NCI-H1105 (cell line): ENCODE data around the gene FOSL2.
A peak's percentile ranks its signal among the peaks of the same experiment; 100 is the strongest.

Source experiments
- DNase-seq: peaks from one replicate; lab custom pipeline; 2025; lab: John Stamatoyannopoulos, UW

The FOSL2 gene

DNA sequence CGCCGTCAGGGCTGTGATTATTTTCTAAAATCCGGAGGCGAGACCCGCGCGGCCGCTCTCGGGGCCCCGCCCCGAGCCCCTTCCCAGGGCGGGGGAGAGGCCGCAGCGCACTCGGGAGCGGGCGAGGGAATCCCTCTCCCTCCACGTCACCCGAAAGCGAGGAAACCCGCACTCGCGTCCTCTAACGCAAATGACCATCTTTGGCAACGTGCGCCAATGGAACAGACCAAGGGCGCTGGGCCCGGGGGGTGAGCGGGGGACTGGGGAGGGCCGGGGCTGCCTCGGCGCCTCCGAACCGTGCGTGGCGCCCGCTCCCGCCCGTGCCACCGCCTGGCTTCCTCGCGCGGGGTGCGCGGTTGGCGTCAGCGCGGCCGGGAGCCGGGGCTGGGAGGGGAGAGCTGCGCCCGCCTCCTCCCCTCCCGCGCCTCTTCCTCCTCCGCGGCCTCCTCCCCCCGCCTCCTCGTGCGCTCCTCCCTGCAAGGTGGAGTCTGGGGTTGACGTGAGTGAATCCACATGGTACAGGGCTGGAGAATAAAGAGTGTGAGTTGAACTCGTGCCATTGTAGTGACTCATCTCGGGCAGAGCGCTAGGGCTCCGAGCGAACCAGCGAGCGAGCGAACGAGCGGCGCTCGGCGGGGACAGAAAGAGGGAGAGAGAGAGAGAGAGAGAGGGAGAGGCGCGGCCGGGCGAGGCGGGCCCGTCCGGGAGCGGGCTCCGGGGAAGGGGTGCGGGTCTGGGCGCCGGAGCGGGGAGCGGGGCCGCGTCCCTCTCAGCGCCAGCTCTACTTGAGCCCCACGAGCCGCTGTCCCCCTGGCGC, at the start of gene FOSL2:
Gene FOSL2, plus strand, starts transcription at position 562 of the 817 bp plus-strand sequence. CDS start 863 bp downstream, outside the sequence.
- DNase-seq = peak; percentile 91

GRCh38 chr2:28343184-28343942, 49.3 kb upstream of the FOSL2 start:
- DNase-seq = no peak

DNA sequence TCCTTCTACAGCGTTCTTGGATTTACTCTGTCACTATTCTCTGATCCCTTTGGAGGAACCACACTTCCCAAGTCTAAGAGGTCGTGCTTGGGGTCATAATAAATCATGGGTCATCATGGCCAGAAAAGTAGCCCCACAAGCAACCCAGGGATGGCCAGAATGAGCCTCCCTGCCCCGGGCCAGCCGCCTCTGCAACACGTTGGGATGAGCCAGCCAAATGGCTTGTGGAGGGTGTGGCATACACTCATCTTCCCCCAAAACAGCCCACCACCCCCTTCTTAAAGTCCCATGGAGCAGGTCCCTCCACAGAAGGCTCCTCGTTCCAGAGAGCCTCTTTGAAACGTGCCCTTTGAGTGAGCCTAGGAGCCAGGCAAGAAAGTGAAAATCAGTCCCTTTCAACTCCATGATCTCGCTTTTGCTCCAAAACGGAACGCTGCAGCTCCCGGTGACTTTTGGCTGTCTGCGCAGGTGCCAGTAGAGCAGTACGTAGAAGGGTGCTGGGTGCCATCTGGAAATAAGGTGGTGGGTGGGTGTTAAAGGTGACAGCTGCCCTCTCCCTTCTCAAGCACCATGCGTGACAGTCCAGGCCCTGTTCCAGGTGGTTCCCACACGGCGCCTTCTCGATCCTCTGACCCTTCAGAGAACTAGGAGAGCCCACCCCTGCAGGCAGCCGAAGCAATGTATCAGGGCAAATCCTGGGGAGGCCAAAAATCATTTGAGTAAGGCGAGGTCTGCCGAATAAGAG, 48.5 kb upstream of the FOSL2 start:
- DNase-seq = no peak

DNA sequence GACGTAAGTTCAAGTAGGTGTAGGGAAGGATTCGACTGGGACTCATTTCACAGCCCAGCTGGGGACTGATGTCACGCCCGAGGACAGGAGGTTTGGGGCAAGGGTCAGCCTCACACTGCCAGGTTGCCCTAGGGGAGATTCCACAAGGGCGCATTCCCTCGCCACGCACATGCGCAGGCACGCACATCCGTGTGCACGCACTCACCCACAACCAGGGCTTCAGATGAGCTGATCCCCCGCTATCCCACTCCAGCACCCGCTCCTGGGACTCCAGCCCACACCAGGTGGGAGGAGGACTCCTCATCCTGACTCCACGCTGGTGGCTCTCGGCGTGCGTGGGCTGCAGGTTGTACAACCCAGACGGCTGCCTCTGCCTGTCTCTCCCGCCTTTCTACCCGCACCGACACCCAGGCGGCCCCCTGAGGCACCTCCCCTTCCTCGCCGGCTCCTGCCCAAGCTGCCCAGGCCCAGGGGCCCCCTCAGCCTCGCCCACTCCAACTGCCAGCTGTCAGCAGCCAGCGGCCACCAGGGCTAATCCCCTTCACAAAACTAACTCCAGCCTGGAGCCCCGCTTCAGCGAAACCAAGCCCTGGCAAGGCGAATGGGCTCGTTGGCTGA, 47.8 kb upstream of the FOSL2 start:
- DNase-seq = no peak

DNA sequence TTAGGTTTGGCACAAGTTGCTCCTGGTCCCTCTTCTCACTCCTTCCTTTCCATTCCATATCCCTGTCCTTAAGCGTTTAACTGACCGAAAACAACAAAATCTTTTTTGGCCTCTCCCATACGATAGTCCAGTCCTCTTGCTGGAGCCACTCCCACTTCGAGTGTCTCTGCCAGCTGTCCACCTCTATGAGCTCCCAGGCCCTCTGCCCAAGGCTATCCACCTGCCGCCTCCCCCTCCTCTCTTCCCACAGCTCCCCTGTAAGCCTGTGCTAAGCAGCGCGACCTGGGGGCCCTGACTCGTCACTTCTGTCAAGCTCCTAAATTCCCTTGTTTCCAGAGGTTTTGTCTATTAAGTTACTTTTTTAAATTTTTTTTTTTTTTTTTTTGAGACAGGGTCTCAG, 47.0 kb upstream of the FOSL2 start:
- DNase-seq = no peak

- no peak for DNase-seq
Measured at GRCh38 chr2:28346587-28346986, 46.1 kb upstream of the FOSL2 start.

DNA sequence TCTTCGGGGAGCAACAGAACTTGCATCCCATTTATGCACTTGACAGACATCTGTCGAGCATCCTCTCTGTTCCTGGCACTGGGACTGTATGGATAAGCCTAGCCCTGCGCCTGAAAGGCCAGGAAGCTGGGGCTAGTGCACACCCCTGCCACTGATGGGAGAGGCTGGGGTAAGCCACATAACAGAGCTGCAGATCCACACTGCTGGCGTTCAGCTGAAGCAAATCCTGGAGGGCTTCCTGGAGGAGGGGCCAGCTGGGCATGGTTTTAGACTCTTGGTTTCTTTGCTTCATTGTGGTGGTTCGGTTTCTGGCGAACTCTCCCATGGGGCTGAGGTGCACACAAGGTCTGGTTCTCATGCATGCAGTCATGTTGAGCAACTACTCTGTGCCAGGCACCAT, 45.5 kb upstream of the FOSL2 start:
- no peak for DNase-seq

GRCh38 chr2:28347596-28347995, 45.1 kb upstream of the FOSL2 start:
- no peak for DNase-seq

DNA sequence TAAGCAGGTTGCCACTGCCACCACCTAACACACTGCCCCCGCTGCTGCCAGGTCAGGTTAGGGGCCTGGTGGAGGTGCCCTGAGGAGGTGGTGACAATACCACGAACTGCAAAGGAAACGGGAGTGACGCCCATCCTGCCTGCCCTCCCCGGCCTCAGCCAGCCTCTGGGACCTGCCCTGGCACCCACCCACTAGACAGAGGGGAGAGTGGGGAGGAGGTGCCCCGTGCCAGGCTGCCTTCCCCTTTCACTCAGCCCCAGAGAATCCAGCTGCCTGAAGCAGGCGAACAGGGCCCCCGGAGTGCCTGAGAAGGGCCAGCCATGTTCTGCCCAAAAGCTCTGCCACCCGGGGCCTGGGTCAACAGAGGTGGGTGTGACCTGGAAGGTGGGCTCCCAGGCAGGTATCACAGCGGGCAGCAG, 44.5 kb upstream of the FOSL2 start:
- DNase-seq = no peak

DNA sequence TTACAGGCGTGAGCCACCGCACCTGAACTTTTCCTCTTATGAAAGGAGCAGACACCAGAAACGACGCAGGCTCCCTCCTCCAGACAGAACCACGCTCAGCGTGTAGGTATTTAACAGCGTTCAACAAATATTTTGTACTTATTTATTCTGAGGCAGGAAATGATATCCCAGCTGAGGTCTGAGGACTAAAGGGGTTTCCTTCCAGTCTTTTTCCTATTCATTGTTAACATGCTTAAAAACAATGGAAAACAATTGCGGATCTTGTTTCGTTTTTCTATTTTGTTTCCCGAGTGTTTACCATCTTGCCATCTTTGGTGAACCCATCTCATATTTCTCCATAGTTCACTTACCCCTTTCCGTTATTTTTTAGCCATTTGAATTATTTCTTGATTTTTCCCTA, 43.7 kb upstream of the FOSL2 start:
- no peak for DNase-seq

DNA sequence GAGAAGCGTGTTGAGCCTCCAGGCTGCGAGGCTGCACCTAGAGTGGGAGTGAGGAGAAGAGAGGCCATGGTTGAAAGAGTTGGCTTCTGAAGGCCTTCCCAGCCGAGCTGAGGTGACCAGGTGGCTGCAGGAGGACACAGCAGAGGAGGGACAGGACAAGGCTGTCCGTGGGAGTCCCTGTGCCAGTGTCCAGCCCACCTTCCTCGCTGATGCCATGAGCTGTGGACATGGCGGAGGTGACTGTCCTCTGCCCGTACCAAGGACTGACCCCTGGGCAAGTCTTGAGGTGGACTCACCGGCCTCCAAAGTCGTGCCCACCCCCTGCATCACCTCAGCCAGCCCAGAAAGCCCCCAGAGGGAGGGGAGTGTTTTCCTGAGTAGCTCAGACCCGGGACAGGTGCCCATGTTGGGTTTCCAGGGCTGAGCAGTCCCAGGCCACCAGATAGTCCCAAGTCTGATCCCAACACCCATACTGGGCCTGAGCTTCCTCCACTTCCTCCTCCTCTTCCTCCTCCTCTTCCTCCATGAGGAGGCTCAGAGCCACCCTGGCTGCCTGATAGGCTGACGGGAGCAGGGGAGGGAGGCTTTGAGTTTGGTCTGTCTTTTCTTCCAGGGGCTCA, 43.0 kb upstream of the FOSL2 start:
- DNase-seq = no peak

- DNase-seq = no peak
Measured at GRCh38 chr2:28350196-28350595, 42.5 kb upstream of the FOSL2 start.

DNA sequence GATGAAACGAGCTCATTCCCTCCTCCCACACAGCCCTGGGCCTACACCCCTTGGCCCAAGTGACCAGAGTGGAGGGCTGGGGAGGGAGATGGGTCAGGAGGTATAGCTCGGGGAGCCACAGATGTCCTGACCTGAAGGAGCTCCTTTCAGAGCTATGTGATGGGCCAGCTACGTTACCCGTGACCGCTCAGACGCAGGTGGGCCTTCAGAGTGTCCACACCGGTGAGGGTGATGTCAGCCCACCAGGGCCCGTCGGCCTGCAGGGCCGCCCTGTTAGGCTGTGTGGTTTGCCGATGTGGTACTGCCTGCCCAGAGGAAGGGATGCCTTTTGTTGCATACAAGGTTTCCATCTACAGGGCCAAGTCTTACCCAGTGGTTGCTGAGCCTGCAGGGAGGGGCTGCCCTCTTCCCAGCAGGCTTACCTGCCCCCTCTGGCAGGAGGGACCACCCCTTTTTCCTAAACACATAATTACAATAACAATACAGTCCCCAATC, 41.8 kb upstream of the FOSL2 start:
- no peak for DNase-seq

DNA sequence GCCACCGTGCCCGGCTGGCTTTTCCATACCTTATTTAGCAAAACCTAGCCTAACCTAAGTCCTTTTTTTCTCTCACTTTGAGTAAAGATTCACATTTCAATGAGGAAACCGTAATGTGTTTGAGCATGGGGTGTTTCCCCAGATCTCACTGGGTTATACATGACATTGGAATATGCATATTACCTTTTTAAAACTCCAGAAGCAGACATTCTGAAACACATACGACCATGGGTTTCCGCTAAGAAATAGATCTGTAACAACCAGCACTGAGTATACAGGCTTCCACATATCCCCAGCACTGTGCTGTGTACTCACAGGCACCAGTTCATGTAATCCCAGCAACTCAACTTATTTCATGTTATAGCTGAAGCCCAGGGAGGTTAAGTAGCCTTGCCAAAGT, 41.0 kb upstream of the FOSL2 start:
- DNase-seq = no peak

DNA sequence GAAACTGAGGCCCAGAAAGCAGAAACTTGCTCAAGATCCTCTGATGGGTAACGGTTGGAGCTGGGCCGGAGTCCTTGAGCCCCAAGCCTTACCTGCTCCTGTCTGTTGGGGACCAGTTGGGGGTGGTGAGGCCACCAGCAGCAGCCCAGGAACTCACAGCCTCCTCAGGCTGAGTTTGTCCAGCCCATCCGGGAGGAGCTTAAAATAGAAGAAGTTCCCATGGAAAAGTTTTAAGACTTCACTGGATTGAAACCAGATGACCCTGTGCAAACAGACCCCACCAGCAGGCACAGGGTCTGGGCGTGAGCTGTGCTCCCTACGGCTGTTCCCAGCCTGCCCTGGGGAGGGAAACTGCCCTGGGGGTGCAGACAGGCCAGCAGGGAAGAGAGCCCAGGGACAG, 40.6 kb upstream of the FOSL2 start:
- no peak for DNase-seq

DNA sequence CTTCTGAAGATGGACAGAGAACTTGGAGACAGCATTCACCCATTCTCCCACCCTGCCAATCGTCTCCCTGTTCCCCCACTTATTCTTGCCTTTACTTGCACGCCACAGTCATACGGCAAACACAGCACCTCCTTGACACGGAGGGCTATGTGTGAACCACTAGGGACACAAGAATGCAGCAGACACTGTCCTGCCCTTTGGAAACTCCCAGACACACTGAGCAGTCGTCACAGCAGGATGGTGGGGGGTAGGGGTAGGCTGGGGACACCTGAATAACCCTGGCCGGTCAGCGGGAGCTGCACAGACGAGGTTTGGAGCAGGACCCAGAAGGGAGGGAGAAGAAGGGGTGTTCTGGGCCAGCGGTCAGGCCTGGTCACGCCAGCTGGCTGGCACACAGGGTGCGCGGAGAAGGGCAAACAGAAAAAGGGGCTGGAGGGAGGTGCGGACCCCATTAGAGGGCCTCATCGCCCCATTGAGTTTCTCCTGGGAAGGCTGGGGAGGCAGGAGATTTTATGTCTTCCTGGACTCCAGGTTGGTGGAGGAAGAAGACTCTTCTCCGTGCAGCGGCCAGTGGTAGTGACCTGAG, 40.0 kb upstream of the FOSL2 start:
- DNase-seq = no peak

GRCh38 chr2:28354920-28355520, 37.6 kb upstream of the FOSL2 start:
- DNase-seq = no peak

DNA sequence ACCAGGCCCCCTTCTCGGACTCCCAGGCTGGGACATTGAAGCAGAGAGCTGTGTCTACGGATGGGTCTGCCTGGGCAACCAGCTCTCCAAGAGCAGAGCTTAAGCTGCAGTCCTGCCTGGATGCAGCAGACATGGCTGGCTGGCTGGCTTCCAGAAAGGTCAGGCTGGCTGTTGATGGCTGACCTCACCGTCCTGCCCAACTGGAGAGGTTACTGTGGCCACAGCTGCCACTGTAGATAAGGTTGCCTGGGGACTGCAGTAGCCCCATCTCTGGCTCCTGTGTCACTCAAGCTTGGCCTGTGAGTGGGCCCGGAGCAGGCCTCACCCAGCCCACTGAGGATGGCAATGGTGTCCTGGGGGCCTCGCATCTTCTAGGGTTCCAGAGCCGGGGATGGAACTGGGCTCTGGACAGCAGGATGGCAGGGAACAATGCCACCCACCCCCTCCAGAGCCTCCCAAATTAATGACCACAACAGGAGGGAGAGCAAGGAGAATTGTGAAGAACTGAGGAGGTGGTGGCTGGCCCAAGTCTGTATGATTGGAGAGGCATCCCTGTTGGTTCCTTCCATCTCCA, 37.0 kb upstream of the FOSL2 start:
- DNase-seq = no peak

DNA sequence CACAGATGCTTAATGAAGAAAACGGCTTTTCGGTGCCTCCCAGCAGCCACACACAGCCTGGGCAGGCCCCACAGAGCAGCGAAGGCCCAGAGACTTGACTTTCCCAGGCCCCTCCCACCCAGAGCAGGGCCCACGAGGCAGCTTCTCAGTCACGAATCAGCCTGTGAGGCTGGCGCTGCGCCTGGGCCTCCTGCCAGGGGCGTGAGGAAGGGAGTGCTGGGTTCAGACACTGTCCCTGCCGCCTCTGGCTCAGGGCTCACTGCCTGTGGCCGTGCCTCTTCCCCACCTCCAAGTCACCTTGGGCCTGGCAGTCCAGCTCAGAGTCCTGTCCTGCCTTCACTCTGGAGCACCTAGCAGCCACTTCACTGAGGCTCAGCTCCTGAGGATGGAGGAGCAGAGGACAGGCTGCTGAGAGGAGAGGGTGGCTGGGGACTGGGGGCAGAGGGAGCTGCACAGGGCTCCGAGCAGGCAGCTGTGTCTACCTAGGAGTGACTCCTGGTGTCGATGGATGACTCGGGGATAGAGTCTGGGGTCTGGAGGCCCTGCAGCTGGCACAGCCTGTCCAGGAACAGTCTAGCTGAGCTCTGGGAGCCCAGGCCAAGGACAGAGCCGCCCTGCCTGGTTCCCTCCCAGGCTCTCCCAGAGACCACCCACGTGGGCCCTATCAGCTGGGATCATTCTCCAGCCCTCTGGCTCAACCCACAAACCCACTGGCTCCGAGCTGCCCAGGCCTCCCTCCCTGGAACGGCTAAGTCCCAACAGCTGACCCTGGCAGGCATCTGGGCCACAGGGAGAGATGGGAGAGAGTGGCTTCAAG, 36.4 kb upstream of the FOSL2 start:
- peak; percentile 58 for DNase-seq

- no peak for DNase-seq
Measured at GRCh38 chr2:28357055-28357454, 35.6 kb upstream of the FOSL2 start.
